HG02973 (cell line): ENCODE data around the gene AKR7A2.

Experiments used
- ATAC-seq: cut with Tn5 transposase; IDR thresholded peaks from one replicate; pipeline ENCODE4 v1.9.1; 2021; ENCODE audit warnings: moderate library complexity; ENCODE audit not compliant: unreplicated experiment

AKR7A2 gene

GRCh38 chr1:19343617-19344350 is 31.8 kb upstream of the AKR7A2 start:
- no peak for ATAC-seq

GRCh38 chr1:19342894-19343616 is 31.1 kb upstream of the AKR7A2 start:
- ATAC-seq: no peak

GRCh38 chr1:19342062-19342750 is 30.3 kb upstream of the AKR7A2 start:
- no peak for ATAC-seq

GRCh38 chr1:19341201-19342061 is 29.5 kb upstream of the AKR7A2 start:
- no peak for ATAC-seq

- no peak for ATAC-seq
Observed at GRCh38 chr1:19340387-19340937, 28.5 kb upstream of the AKR7A2 start.

GRCh38 chr1:19339214-19339861 is 27.4 kb upstream of the AKR7A2 start:
- no peak for ATAC-seq

GRCh38 chr1:19338323-19338762 is 26.4 kb upstream of the AKR7A2 start:
- ATAC-seq: no peak

GRCh38 chr1:19337289-19337688 is 25.3 kb upstream of the AKR7A2 start:
- ATAC-seq: no peak

GRCh38 chr1:19336543-19336942 is 24.6 kb upstream of the AKR7A2 start:
- ATAC-seq: no peak

GRCh38 chr1:19333587-19334354 is 21.8 kb upstream of the AKR7A2 start:
- ATAC-seq: no peak

- ATAC-seq: no peak
Observed at GRCh38 chr1:19332832-19333231, 20.9 kb upstream of the AKR7A2 start.

GRCh38 chr1:19331262-19331878 is 19.4 kb upstream of the AKR7A2 start:
- ATAC-seq: no peak

- no peak for ATAC-seq
Observed at GRCh38 chr1:19330449-19331135, 18.6 kb upstream of the AKR7A2 start.

- no peak for ATAC-seq
Observed at GRCh38 chr1:19329611-19330010, 17.7 kb upstream of the AKR7A2 start.

GRCh38 chr1:19329188-19329587 is 17.2 kb upstream of the AKR7A2 start:
- ATAC-seq: no peak

GRCh38 chr1:19328486-19328885 is 16.5 kb upstream of the AKR7A2 start:
- ATAC-seq: no peak

GRCh38 chr1:19327736-19328135 is 15.8 kb upstream of the AKR7A2 start:
- ATAC-seq: no peak

- ATAC-seq: no peak
Observed at GRCh38 chr1:19327301-19327700, 15.4 kb upstream of the AKR7A2 start.
